ENCODE measurements around the gene RMDN3.

Gene RMDN3

GRCh38 chr15:40688932-40689799 lies 65.9 kb downstream of the RMDN3 start:
- no peak overlapping the region for H2AFZ ChIP-seq (ENCODE audit: low read length)
- no peaks in the 10 kb centered on the region for H3K36me3 ChIP-seq (ENCODE audit: insufficient read depth, low read length)
- H3K4me2 ChIP-seq (ENCODE audit: low read depth, low read length, poor library complexity, severe bottlenecking), result no peak overlapping the region
- H3K9me3 ChIP-seq (ENCODE audit: insufficient read depth, low read depth, low read length), result no peaks in the 10 kb centered on the region
- no peaks in the 10 kb centered on the region for H4K20me1 ChIP-seq (ENCODE audit: insufficient read depth, low read length, poor library complexity, severe bottlenecking)
- H3F3A ChIP-seq (ENCODE audit: low read depth), result no peaks in the 10 kb centered on the region
- H3K79me2 ChIP-seq (ENCODE audit: insufficient read depth, low read length), result peaks cover 8% of the 10 kb centered on the region; the same call in 1 of the 2 replicates
- H3K4me3 ChIP-seq (ENCODE audit: low read length, poor library complexity, severe bottlenecking), result no peak overlapping the region
- H3K27me3 ChIP-seq (ENCODE audit: insufficient read depth, low read length, poor library complexity, severe bottlenecking), result no peaks in the 10 kb centered on the region
- no peak overlapping the region for H3K9ac ChIP-seq (ENCODE audit: low read depth, low read length, poor library complexity, severe bottlenecking)
- no peak for TF ChIP-seq EZH2phosphoT487 (IDR thresholded peaks at IDR 0.05; ENCODE audit: borderline replicate concordance)
- TF ChIP-seq CTCF (conservative IDR thresholded peaks at IDR 0.05; ENCODE audit: low read length), result no peak
- no peaks in the 10 kb centered on the region for H3K9me2 ChIP-seq (replicated peaks; ENCODE audit: low read depth, low read length)
- H3K4me1 ChIP-seq (ENCODE audit: insufficient read depth, low read length, poor library complexity, severe bottlenecking), result peaks cover 6% of the 10 kb centered on the region

Measured in Loucy (cell line).